Measurements from ENCODE around the gene SPAG17. TPM values are rescaled to one million over a fixed set of nuclear protein-coding genes. Genes with fewer than 3 reads are reported as not detected.

Gene SPAG17
- polyA plus RNA-seq, 1 donor from 2014 or later = 0.25 TPM

- Histone ChIP-seq H3K9me3 (ENCODE audit: low read length) (no peaks in the 10 kb centered on the region), H3K4me2 (ENCODE audit: low read length) (no peak overlapping the region), H3K79me2 (replicated peaks; ENCODE audit: insufficient read depth, low read length) (no peaks in the 10 kb centered on the region), H4K20me1 (ENCODE audit: insufficient read depth) (no peaks in the 10 kb centered on the region), H3K4me3 (ENCODE audit: low read length) (no peak overlapping the region), H3K27ac (ENCODE audit: low read length) (no peak overlapping the region), H2AFZ (ENCODE audit: low read depth, low read length) (no peak overlapping the region), H3K36me3 (ENCODE audit: insufficient read depth, low read length) (no peaks in the 10 kb centered on the region), H3K9me2 (ENCODE audit: insufficient read depth, low read length) (no peaks in the 10 kb centered on the region), H3K27me3 (ENCODE audit: insufficient read depth, low read depth, low read length) (no peaks in the 10 kb centered on the region), H3K9ac (ENCODE audit: low read length) (no peak overlapping the region), H3F3A (ENCODE audit: insufficient read depth, low read length, poor library complexity, severe bottlenecking) (no peaks in the 10 kb centered on the region)
- TF ChIP-seq EZH2 (IDR thresholded peaks at IDR 0.05; ENCODE audit: borderline replicate concordance, insufficient read depth, low read length, poor library complexity, severe bottlenecking) = no peak
- TF ChIP-seq EP300 (conservative IDR thresholded peaks at IDR 0.05; ENCODE audit: poor library complexity, severe bottlenecking) = no peak
- no peak for TF ChIP-seq TAF1 (IDR thresholded peaks at IDR 0.05; ENCODE audit: low read depth)
- no peak for TF ChIP-seq REST (IDR thresholded peaks at IDR 0.05; ENCODE audit: borderline replicate concordance)
- TF ChIP-seq POLR2AphosphoS5 (IDR thresholded peaks at IDR 0.05) = no peak
- TF ChIP-seq MXI1 (conservative IDR thresholded peaks at IDR 0.05; ENCODE audit: poor library complexity, severe bottlenecking) = no peak
- no peak for TF ChIP-seq CTCF (IDR thresholded peaks at IDR 0.05; ENCODE audit: poor library complexity, severe bottlenecking)
- no peak for TF ChIP-seq RAD21 (conservative IDR thresholded peaks at IDR 0.05)
- TF ChIP-seq SMC3 (conservative IDR thresholded peaks at IDR 0.05; ENCODE audit: poor library complexity) = no peak
Measured at GRCh38 chr1:118102445-118102844, 82.6 kb downstream of the SPAG17 start.

- Histone ChIP-seq H2AFZ (ENCODE audit: low read depth, low read length) (no peak overlapping the region), H3K4me3 (ENCODE audit: low read length) (no peak overlapping the region), H3K27me3 (ENCODE audit: insufficient read depth, low read depth, low read length) (no peaks in the 10 kb centered on the region), H3K4me2 (ENCODE audit: low read length) (no peak overlapping the region), H3K36me3 (ENCODE audit: insufficient read depth, low read length) (no peaks in the 10 kb centered on the region), H3K27ac (ENCODE audit: low read length) (no peak overlapping the region), H3K9me2 (ENCODE audit: insufficient read depth, low read length) (no peaks in the 10 kb centered on the region), H4K20me1 (ENCODE audit: insufficient read depth) (no peaks in the 10 kb centered on the region), H3K79me2 (replicated peaks; ENCODE audit: insufficient read depth, low read length) (no peaks in the 10 kb centered on the region), H3F3A (ENCODE audit: insufficient read depth, low read length, poor library complexity, severe bottlenecking) (no peaks in the 10 kb centered on the region), H3K9ac (ENCODE audit: low read length) (no peak overlapping the region), H3K9me3 (ENCODE audit: low read length) (no peaks in the 10 kb centered on the region)
- TF ChIP-seq SMC3 (conservative IDR thresholded peaks at IDR 0.05; ENCODE audit: poor library complexity) (no peak), EP300 (conservative IDR thresholded peaks at IDR 0.05; ENCODE audit: poor library complexity, severe bottlenecking) (no peak), POLR2AphosphoS5 (IDR thresholded peaks at IDR 0.05) (no peak), MXI1 (conservative IDR thresholded peaks at IDR 0.05; ENCODE audit: poor library complexity, severe bottlenecking) (no peak), CTCF (IDR thresholded peaks at IDR 0.05; ENCODE audit: poor library complexity, severe bottlenecking) (no peak), EZH2 (IDR thresholded peaks at IDR 0.05; ENCODE audit: borderline replicate concordance, insufficient read depth, low read length, poor library complexity, severe bottlenecking) (no peak), REST (IDR thresholded peaks at IDR 0.05; ENCODE audit: borderline replicate concordance) (no peak), RAD21 (conservative IDR thresholded peaks at IDR 0.05) (no peak), TAF1 (IDR thresholded peaks at IDR 0.05; ENCODE audit: low read depth) (no peak)
Measured at GRCh38 chr1:118101999-118102398, 83.0 kb downstream of the SPAG17 start.

Data from neural cell (in vitro differentiated cells).